GM23338 (cell line): ENCODE data around the gene SOX15. TPM values are rescaled to one million over a fixed set of nuclear protein-coding genes. Genes with fewer than 3 reads are reported as not detected.

Experiments used
- ATAC-seq: fragments of 200-7000 bp; cut with Tn5 transposase; 3 replicates; pipeline ENCODE4 v1.9.1; 2020
- DNase-seq: peaks from one replicate; pipeline ENCODE4 v3.0.0-alpha.2; 2015; ENCODE audit warnings: low spot score
- H2AFZ ChIP-seq: fragments of 200-600 bp; sonication (generic); 2 replicates; pipeline ENCODE4 v1.8.0; 2016; ENCODE audit warnings: antibody characterized with exemption, mild to moderate bottlenecking, moderate library complexity
- H3F3A ChIP-seq: fragments of 200-600 bp; sonication (generic); replicated peaks from 2 replicates; pipeline ENCODE4 v1.8.0; 2017; ENCODE audit warnings: antibody characterized with exemption, mixed run types, low read depth
- H3K27ac ChIP-seq: fragments of 200-600 bp; sonication (generic); 2 replicates; pipeline ENCODE4 v1.6.1; 2016; ENCODE audit warnings: low read depth
- H3K27me3 ChIP-seq: fragments of 200-600 bp; sonication (generic); 2 replicates; pipeline ENCODE4 v1.8.0; 2016; ENCODE audit warnings: mild to moderate bottlenecking, mixed run types, moderate library complexity; ENCODE audit not compliant: insufficient read depth
- H3K36me3 ChIP-seq: fragments of 200-600 bp; sonication (generic); 2 replicates; pipeline ENCODE4 v1.8.0; 2016; ENCODE audit warnings: mild to moderate bottlenecking; ENCODE audit not compliant: insufficient read depth
- H3K4me1 ChIP-seq: fragments of 200-600 bp; sonication (generic); 2 replicates; pipeline ENCODE4 v1.8.0; 2016; ENCODE audit warnings: mild to moderate bottlenecking, moderate library complexity; ENCODE audit not compliant: insufficient read depth
- H3K4me2 ChIP-seq: fragments of 200-600 bp; sonication (generic); 2 replicates; pipeline ENCODE4 v1.7.1; 2017; ENCODE audit warnings: mixed run types
- H3K4me3 ChIP-seq: fragments of 200-600 bp; sonication (generic); 2 replicates; pipeline ENCODE4 v1.6.1; 2016; ENCODE audit warnings: mixed run types
- H3K79me2 ChIP-seq: fragments of 200-600 bp; sonication (generic); replicated peaks from 2 replicates; pipeline ENCODE4 v1.8.0; 2017; ENCODE audit warnings: mild to moderate bottlenecking; ENCODE audit not compliant: insufficient read depth
- H3K9me2 ChIP-seq: fragments of 200-600 bp; sonication (generic); 2 replicates; pipeline ENCODE4 v1.8.0; 2017; ENCODE audit not compliant: insufficient read depth
- H4K20me1 ChIP-seq: fragments of 200-600 bp; sonication (generic); replicated peaks from 2 replicates; pipeline ENCODE4 v1.8.0; 2017; ENCODE audit warnings: mild to moderate bottlenecking; ENCODE audit not compliant: insufficient read depth
- H3K27ac Mint-ChIP-seq: 2 replicates; pipeline ENCODE4 v1.8.0; 2020; ENCODE audit warnings: inconsistent platforms, mild to moderate bottlenecking, moderate library complexity, mixed read lengths
- H3K27me3 Mint-ChIP-seq: 3 replicates; pipeline ENCODE4 v1.8.0; 2022; ENCODE audit warnings: low read depth, mild to moderate bottlenecking, moderate library complexity, mixed read lengths, inconsistent platforms; ENCODE audit not compliant: insufficient read depth, poor library complexity
- H3K36me3 Mint-ChIP-seq: 3 replicates; pipeline ENCODE4 v1.8.0; 2021; ENCODE audit warnings: low read depth, mild to moderate bottlenecking, inconsistent platforms, moderate library complexity, mixed read lengths
- H3K4me1 Mint-ChIP-seq: 3 replicates; pipeline ENCODE4 v1.8.0; 2020; ENCODE audit warnings: mild to moderate bottlenecking, inconsistent platforms, mixed read lengths
- H3K4me3 Mint-ChIP-seq: 3 replicates; pipeline ENCODE4 v1.8.0; 2021; ENCODE audit warnings: moderate library complexity, mild to moderate bottlenecking, inconsistent platforms, mixed read lengths
- H3K9me3 Mint-ChIP-seq: 3 replicates; pipeline ENCODE4 v1.8.0; 2020; ENCODE audit warnings: moderate library complexity, mild to moderate bottlenecking, inconsistent platforms, mixed read lengths
- CREB1 ChIP-seq: fragments of 250-450 bp; sonication (Bioruptor Pico); IDR thresholded peaks from 2 replicates; pipeline ENCODE4 v1.5.0; 2020; ENCODE audit warnings: low read depth, mild to moderate bottlenecking, moderate library complexity
- CTCF ChIP-seq, 2 experiments: fragments of 200-600 bp in 1 of 2; sonication (generic) in 1 of 2; conservative IDR thresholded peaks; 2 replicates each; pipeline versions ENCODE4 v1.5.1 to v1.6.1; 2016 to 2017; ENCODE audit warnings: antibody characterized with exemption in 2 of 2, low read depth in 2 of 2, mild to moderate bottlenecking in 2 of 2, moderate library complexity in 1 of 2
- ETS1 ChIP-seq: IDR thresholded peaks from 2 replicates; pipeline ENCODE4 v1.6.1; 2016; ENCODE audit warnings: antibody characterized with exemption
- EZH2 ChIP-seq: fragments of 200-600 bp; sonication (generic); IDR thresholded peaks from one replicate; pipeline ENCODE4 v1.8.0; 2017; ENCODE audit warnings: antibody characterized with exemption, mild to moderate bottlenecking, low read depth; ENCODE audit not compliant: unreplicated experiment
- EZH2phosphoT487 ChIP-seq: fragments of 200-600 bp; sonication (generic); IDR thresholded peaks from one replicate; pipeline ENCODE4 v1.8.1; 2018; ENCODE audit warnings: antibody characterized with exemption; ENCODE audit not compliant: unreplicated experiment
- JUNB ChIP-seq: IDR thresholded peaks from one replicate; pipeline ENCODE4 v1.6.1; 2016; ENCODE audit warnings: antibody characterized with exemption; ENCODE audit not compliant: unreplicated experiment
- NANOG ChIP-seq: IDR thresholded peaks from 2 replicates; pipeline ENCODE4 v1.6.1; 2016; ENCODE audit warnings: antibody characterized with exemption, borderline replicate concordance
- POLR2AphosphoS5 ChIP-seq: IDR thresholded peaks from 2 replicates; pipeline ENCODE4 v1.6.1; 2016; ENCODE audit warnings: antibody characterized with exemption, low read depth
- REST ChIP-seq: IDR thresholded peaks from one replicate; pipeline ENCODE4 v1.6.1; 2018; ENCODE audit warnings: antibody characterized with exemption; ENCODE audit not compliant: unreplicated experiment
- STAT1 ChIP-seq: IDR thresholded peaks from one replicate; pipeline ENCODE4 v1.6.1; 2016; ENCODE audit warnings: antibody characterized with exemption; ENCODE audit not compliant: unreplicated experiment
- ZNF114 ChIP-seq: fragments of 250-450 bp; sonication (Bioruptor Pico); IDR thresholded peaks from 2 replicates; pipeline ENCODE4 v1.5.0; 2020; ENCODE audit warnings: mild to moderate bottlenecking, moderate library complexity
- ZNF331 ChIP-seq: fragments of 250-450 bp; sonication (Bioruptor Pico); IDR thresholded peaks from 2 replicates; pipeline ENCODE4 v1.5.0; 2020; ENCODE audit warnings: low read depth, mild to moderate bottlenecking, moderate library complexity
- ZNF462 ChIP-seq: fragments of 250-450 bp; sonication (Bioruptor Pico); IDR thresholded peaks from 2 replicates; pipeline ENCODE4 v1.5.0; 2020; ENCODE audit warnings: mild to moderate bottlenecking, moderate library complexity
- polyA plus RNA-seq: library from polyadenylated mRNA; unstranded; fragments of >200 nt; fragmentation: Nextera tagmentation; extraction: Ambion mirVana; gene quantifications from 2 replicates; pipeline ENCODE4 v1.2.1, GENCODE V29; 2016
- total RNA-seq: library from RNA; depleted of rRNA; stranded (reverse); fragments of >200 nt; shearing (Covaris generic); gene quantifications from 2 replicates; pipeline ENCODE4 v1.2.3, GENCODE V29; 2014

SOX15 gene
- total and polyA plus RNA-seq, 2 experiments from 2014 or later, result 29.9 to 43.0 TPM

- Mint-ChIP-seq H3K27ac (peak overlapping the region; percentile 66; the same call in 1 of the 2 replicates), H3K4me3 (peak overlapping the region; percentile 1; the same call in 2 of the 3 replicates), H3K4me1 (peaks cover 69% of the 10 kb centered on the region), H3K27me3 (peaks cover 61% of the 10 kb centered on the region), H3K9me3 (peaks cover 5% of the 10 kb centered on the region; the same call in 2 of the 3 replicates), H3K36me3 (peaks cover 78% of the 10 kb centered on the region)
- Histone ChIP-seq H3K4me3 (no peak overlapping the region), H3K79me2 (peaks cover 46% of the 10 kb centered on the region), H2AFZ (no peak overlapping the region), H3K27me3 (no peaks in the 10 kb centered on the region), H3K9me2 (no peaks in the 10 kb centered on the region; the same call in 1 of the 2 replicates), H4K20me1 (peaks cover 27% of the 10 kb centered on the region), H3K4me2 (no peak overlapping the region), H3K4me1 (peaks cover 37% of the 10 kb centered on the region), H3K36me3 (peaks cover 34% of the 10 kb centered on the region), H3F3A (peaks cover 67% of the 10 kb centered on the region), H3K27ac (peak overlapping the region; percentile 79; the same call in 1 of the 2 replicates)
- no peak for DNase-seq
- TF ChIP-seq POLR2AphosphoS5 (no peak), STAT1 (no peak), ZNF114 (CRISPR knock-in tag) (no peak), EZH2 (no peak), JUNB (no peak), EZH2phosphoT487 (no peak), CREB1 (CRISPR knock-in tag) (no peak), NANOG (no peak), REST (no peak), CTCF (conservative IDR thresholded peaks at IDR 0.05; ENCODE audit: low read depth in 2 of 2) (no peak), ZNF462 (no peak), ETS1 (no peak), ZNF331 (CRISPR knock-in tag) (no peak)
- ATAC-seq, result no peak; the same call in 2 of the 3 replicates
These were observed 9.9 kb downstream of the SOX15 start for GRCh38 chr17:7579834-7580603.
